GM12891 (cell line): Measurements from ENCODE around the gene SPACA7.

Experiments used
- PAX5 ChIP-seq: IDR thresholded peaks from 2 replicates; pipeline ENCODE4 v1.6.1; 2011; ENCODE audit warnings: low read length, moderate library complexity, mild to moderate bottlenecking; ENCODE audit not compliant: insufficient read depth, severe bottlenecking
- POLR2A ChIP-seq: IDR thresholded peaks from 2 replicates; pipeline ENCODE4 v1.6.1; 2011; ENCODE audit warnings: low read depth, low read length, control low read depth
- POLR2AphosphoS5 ChIP-seq: IDR thresholded peaks from 2 replicates; pipeline ENCODE4 v1.6.1; 2011; ENCODE audit warnings: low read depth, low read length, control low read depth
- POU2F2 ChIP-seq: IDR thresholded peaks from 2 replicates; pipeline ENCODE4 v1.6.1; 2011; ENCODE audit warnings: low read depth, mild to moderate bottlenecking, control low read depth, low read length, moderate library complexity
- TAF1 ChIP-seq: IDR thresholded peaks from 2 replicates; pipeline ENCODE4 v1.6.1; 2011; ENCODE audit warnings: low read depth, low read length, control low read depth

DNA sequence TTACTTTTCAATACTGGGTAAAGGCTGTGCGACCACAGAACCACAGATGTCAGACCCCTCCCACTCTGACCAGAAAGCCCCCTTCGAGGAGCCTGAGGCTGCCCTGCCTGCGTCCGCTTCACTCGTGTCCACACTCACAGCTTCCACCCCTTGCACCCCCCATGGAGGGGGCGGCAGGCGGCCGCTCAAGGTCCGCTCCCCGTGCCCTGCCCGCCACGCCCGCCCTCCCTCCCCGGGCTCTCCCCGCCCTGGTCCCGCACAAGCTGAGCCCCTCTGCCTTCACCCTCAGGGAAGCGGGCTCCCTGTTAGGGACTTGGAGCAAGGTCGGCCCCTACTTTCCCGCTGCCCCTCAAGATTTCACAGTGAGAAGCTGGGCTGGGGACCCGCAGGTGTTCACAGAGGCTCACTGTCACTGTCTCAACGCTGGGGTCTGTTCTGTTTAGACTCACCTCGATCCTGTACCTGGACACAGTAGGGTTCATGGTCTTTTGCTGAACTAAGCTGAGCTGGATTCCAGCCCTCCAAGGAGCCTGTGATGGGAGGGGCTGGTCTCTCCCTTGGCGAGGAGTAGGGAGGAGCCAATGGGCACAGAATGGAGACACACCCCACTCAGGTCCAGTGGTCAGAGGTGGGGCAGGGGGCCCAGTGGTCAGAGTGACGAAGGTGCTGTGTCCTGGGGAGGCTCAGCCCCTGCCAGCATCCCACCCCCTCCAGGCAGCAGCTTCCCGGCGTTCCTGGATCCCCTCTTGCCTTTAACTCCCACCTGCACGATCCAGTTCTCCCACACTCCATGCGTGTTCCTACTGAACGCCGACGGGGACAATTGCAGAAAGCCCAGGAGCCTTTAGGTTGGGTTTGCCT is 69.5 kb downstream of the SPACA7 start:
- TF ChIP-seq PAX5 (no peak), TAF1 (no peak), POLR2A (no peak), POLR2AphosphoS5 (no peak), POU2F2 (no peak)
